Stimulated activated CD8-positive, alpha-beta memory T cell treated with anti-CD3 and anti-CD28 coated beads, Interleukin-15, amount 100 ng/mL, for 4 hours (primary cell): ENCODE measurements around the gene DGAT2.

Experiments
- DNase-seq, 2 donors: peaks; one replicate each; pipeline ENCODE4 v3.0.0-alpha.2; 2020; ENCODE audit warnings: low read depth in 2 of 2

The DGAT2 gene

GRCh38 chr11:75780888-75781287 is 12.3 kb downstream of the DGAT2 start:
- no peak for DNase-seq

GRCh38 chr11:75781296-75781695 is 12.7 kb downstream of the DGAT2 start:
- no peak for DNase-seq

GRCh38 chr11:75781831-75782230 is 13.3 kb downstream of the DGAT2 start:
- no peak for DNase-seq

- DNase-seq: no peak
Measured at GRCh38 chr11:75782540-75783263, 14.1 kb downstream of the DGAT2 start.

GRCh38 chr11:75783416-75784084 is 15.0 kb downstream of the DGAT2 start:
- no peak for DNase-seq

GRCh38 chr11:75784085-75784478 is 15.5 kb downstream of the DGAT2 start:
- no peak for DNase-seq

GRCh38 chr11:75784506-75784905 is 15.9 kb downstream of the DGAT2 start:
- no peak for DNase-seq

- no peak for DNase-seq
Measured at GRCh38 chr11:75785187-75785586, 16.6 kb downstream of the DGAT2 start.

GRCh38 chr11:75786101-75786736 is 17.6 kb downstream of the DGAT2 start:
- DNase-seq: no peak

GRCh38 chr11:75789521-75789920 is 20.9 kb downstream of the DGAT2 start:
- no peak for DNase-seq

GRCh38 chr11:75790986-75791385 is 22.4 kb downstream of the DGAT2 start:
- no peak for DNase-seq

- DNase-seq: no peak
Measured at GRCh38 chr11:75792127-75792731, 23.7 kb downstream of the DGAT2 start.

GRCh38 chr11:75792997-75793800 is 24.6 kb downstream of the DGAT2 start:
- no peak for DNase-seq

GRCh38 chr11:75793966-75794365 is 25.4 kb downstream of the DGAT2 start:
- no peak for DNase-seq

- no peak for DNase-seq
Measured at GRCh38 chr11:75795276-75796090, 26.9 kb downstream of the DGAT2 start.

- no peak for DNase-seq
Measured at GRCh38 chr11:75796091-75796435, 27.5 kb downstream of the DGAT2 start.

GRCh38 chr11:75797116-75797515 is 28.5 kb downstream of the DGAT2 start:
- DNase-seq: no peak

GRCh38 chr11:75797792-75798191 is 29.2 kb downstream of the DGAT2 start:
- DNase-seq: no peak

GRCh38 chr11:75800136-75800675 is 31.6 kb downstream of the DGAT2 start:
- no peak for DNase-seq

- no peak for DNase-seq
Measured at GRCh38 chr11:75800728-75801361, 32.3 kb downstream of the DGAT2 start.
